GM12878 (cell line): ENCODE results near the gene TMEM18. TPM values are rescaled to one million over a fixed set of nuclear protein-coding genes. Genes with fewer than 3 reads are reported as not detected.

Experiments
- BMI1 ChIP-seq: fragments of 450-650 bp; IDR thresholded peaks from 2 replicates; pipeline ENCODE4 v1.6.1; 2016; ENCODE audit warnings: mild to moderate bottlenecking, moderate library complexity, borderline replicate concordance
- CREB1 ChIP-seq: IDR thresholded peaks from 2 replicates; pipeline ENCODE4 v1.6.1; 2012; ENCODE audit warnings: low read depth, mild to moderate bottlenecking, inconsistent platforms
- DPF2 ChIP-seq: fragments of 450-650 bp; IDR thresholded peaks from 2 replicates; pipeline ENCODE4 v1.6.1; 2017; ENCODE audit warnings: mild to moderate bottlenecking
- ESRRA ChIP-seq: IDR thresholded peaks from 2 replicates; pipeline ENCODE4 v1.6.1; 2012; ENCODE audit warnings: mild to moderate bottlenecking, low read length, improper control_type of control experiment
- FOS ChIP-seq: IDR thresholded peaks from 3 replicates; pipeline ENCODE4 v1.6.1; 2011; ENCODE audit warnings: borderline replicate concordance; ENCODE audit not compliant: insufficient read length; ENCODE audit errors: extremely low read depth
- JUNB ChIP-seq: IDR thresholded peaks from 2 replicates; pipeline ENCODE4 v1.6.1; 2016; ENCODE audit warnings: antibody characterized with exemption, mild to moderate bottlenecking
- KDM1A ChIP-seq: fragments of 200-600 bp; sonication (generic); IDR thresholded peaks from 2 replicates; pipeline ENCODE4 v1.6.1; 2016; ENCODE audit warnings: borderline replicate concordance
- MEF2A ChIP-seq: IDR thresholded peaks from 2 replicates; pipeline ENCODE4 v1.6.1; 2011; ENCODE audit warnings: low read depth, mild to moderate bottlenecking, low read length, moderate library complexity; ENCODE audit not compliant: insufficient read depth
- MTA3 ChIP-seq: IDR thresholded peaks from 2 replicates; pipeline ENCODE4 v1.6.1; 2012; ENCODE audit warnings: low read length, inconsistent platforms, borderline replicate concordance
- NFIC ChIP-seq: IDR thresholded peaks from 2 replicates; pipeline ENCODE4 v1.6.1; 2012; ENCODE audit warnings: low read depth, mild to moderate bottlenecking, inconsistent platforms, low read length, moderate library complexity
- POLR2AphosphoS2 ChIP-seq: IDR thresholded peaks from 2 replicates; pipeline ENCODE4 v1.6.1; 2011; ENCODE audit warnings: low read depth, mild to moderate bottlenecking, low read length, improper control_type of control experiment, moderate library complexity
- RUNX3 ChIP-seq: IDR thresholded peaks from 2 replicates; pipeline ENCODE4 v1.6.1; 2012; ENCODE audit warnings: low read length, inconsistent platforms
- TCF7 ChIP-seq: IDR thresholded peaks from 2 replicates; pipeline ENCODE4 v1.6.1; 2014; ENCODE audit warnings: antibody characterized with exemption, borderline replicate concordance
- YY1 ChIP-seq: IDR thresholded peaks from 2 replicates; pipeline ENCODE4 v1.6.1; 2011; ENCODE audit warnings: low read depth, mild to moderate bottlenecking, low read length
- polyA plus RNA-seq, 11 experiments: library from polyadenylated mRNA; depleted of rRNA in 4 of 11; unstranded in 6 of 11; stranded (reverse) in 5 of 11; fragments of >200 nt; fragmentation: Nextera tagmentation in 4 of 11; fragmentation: Illumina TruSeq in 1 of 11; extraction: Ambion mirVana in 4 of 11; extraction: Trizol in 1 of 11; gene quantifications; 1 replicate in 1 of 11; 2 replicates in 10 of 11; pipeline versions ENCODE4 v1.2.1 to v1.2.3, GENCODE V29; 2011 to 2016; ENCODE audit warnings: inconsistent platforms in 2 of 11, missing spikeins in 2 of 11, low read depth in 1 of 11
- total RNA-seq, 4 experiments: library from RNA; depleted of rRNA in 3 of 4; stranded (reverse); fragments of >200 nt in 3 of 4; fragmentation: Illumina TruSeq in 1 of 4; extraction: Trizol in 1 of 4; gene quantifications; 2 replicates each; pipeline versions ENCODE4 v1.2.1 to v1.2.3, GENCODE V29; 2013 to 2021
- TF ChIP-seq, protein P1 (sequence below): IDR thresholded peaks from 2 replicates; pipeline ENCODE4 v1.6.1; 2012; ENCODE audit warnings: low read depth, low read length, improper control_type of control experiment
- TF ChIP-seq, protein P2 (sequence below): fragments of 450-650 bp; IDR thresholded peaks from 2 replicates; pipeline ENCODE4 v1.6.1; 2016; ENCODE audit warnings: mild to moderate bottlenecking, moderate library complexity, borderline replicate concordance
- TF ChIP-seq, protein P3 (sequence below): IDR thresholded peaks from 2 replicates; pipeline ENCODE4 v1.6.1; 2011; ENCODE audit warnings: borderline replicate concordance, low read depth, mild to moderate bottlenecking, moderate library complexity, mixed read lengths, low read length; ENCODE audit not compliant: insufficient read depth; ENCODE audit errors: extremely low read length
- TF ChIP-seq, protein P4 (sequence below): fragments of 450-650 bp; IDR thresholded peaks from 2 replicates; pipeline ENCODE4 v1.6.1; 2017; ENCODE audit warnings: borderline replicate concordance

Gene TMEM18
- total and polyA plus RNA-seq, 10 of the 15 experiments (the other 5 are each of a cell fraction or from before 2014, with no cell fraction given), result 11.2 to 56.3 (median 26.0) TPM

DNA sequence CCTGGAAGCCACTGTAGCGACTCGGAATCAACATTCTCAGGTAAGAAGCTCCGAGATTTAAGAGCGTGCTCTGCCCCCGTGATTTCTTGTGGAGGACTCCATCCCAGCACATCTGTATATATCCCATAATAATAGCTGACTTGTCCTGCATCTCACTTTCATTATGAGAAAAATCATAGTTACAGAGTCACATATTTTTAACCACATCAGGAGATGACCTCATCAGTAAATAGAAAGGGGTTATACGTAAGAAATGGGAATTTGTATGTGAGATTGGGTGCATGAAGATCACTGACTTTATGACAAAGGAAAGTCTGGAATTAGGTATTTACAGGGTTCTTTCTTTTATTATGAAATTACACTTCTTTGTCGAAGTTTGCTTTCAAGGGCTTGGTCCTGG, 16.4 kb upstream of the TMEM18 start (continued):
- no peak for TF ChIP-seq BMI1
- TF ChIP-seq, protein P1, sequence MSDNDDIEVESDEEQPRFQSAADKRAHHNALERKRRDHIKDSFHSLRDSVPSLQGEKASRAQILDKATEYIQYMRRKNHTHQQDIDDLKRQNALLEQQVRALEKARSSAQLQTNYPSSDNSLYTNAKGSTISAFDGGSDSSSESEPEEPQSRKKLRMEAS, result no peak
- peak; percentile 41; the same call in 1 of the 2 replicates for TF ChIP-seq RUNX3
- TF ChIP-seq POLR2AphosphoS2, result no peak
- TF ChIP-seq FOS, result no peak
- no peak for TF ChIP-seq DPF2
- TF ChIP-seq TCF7, result no peak
- no peak for TF ChIP-seq YY1
- TF ChIP-seq NFIC, result peak; percentile 18; the same call in 1 of the 2 replicates
- no peak for TF ChIP-seq KDM1A
- TF ChIP-seq MTA3, result no peak
- no peak for TF ChIP-seq MEF2A
- TF ChIP-seq, protein P2, sequence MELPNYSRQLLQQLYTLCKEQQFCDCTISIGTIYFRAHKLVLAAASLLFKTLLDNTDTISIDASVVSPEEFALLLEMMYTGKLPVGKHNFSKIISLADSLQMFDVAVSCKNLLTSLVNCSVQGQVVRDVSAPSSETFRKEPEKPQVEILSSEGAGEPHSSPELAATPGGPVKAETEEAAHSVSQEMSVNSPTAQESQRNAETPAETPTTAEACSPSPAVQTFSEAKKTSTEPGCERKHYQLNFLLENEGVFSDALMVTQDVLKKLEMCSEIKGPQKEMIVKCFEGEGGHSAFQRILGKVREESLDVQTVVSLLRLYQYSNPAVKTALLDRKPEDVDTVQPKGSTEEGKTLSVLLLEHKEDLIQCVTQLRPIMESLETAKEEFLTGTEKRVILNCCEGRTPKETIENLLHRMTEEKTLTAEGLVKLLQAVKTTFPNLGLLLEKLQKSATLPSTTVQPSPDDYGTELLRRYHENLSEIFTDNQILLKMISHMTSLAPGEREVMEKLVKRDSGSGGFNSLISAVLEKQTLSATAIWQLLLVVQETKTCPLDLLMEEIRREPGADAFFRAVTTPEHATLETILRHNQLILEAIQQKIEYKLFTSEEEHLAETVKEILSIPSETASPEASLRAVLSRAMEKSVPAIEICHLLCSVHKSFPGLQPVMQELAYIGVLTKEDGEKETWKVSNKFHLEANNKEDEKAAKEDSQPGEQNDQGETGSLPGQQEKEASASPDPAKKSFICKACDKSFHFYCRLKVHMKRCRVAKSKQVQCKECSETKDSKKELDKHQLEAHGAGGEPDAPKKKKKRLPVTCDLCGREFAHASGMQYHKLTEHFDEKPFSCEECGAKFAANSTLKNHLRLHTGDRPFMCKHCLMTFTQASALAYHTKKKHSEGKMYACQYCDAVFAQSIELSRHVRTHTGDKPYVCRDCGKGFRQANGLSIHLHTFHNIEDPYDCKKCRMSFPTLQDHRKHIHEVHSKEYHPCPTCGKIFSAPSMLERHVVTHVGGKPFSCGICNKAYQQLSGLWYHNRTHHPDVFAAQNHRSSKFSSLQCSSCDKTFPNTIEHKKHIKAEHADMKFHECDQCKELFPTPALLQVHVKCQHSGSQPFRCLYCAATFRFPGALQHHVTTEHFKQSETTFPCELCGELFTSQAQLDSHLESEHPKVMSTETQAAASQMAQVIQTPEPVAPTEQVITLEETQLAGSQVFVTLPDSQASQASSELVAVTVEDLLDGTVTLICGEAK, result no peak
- TF ChIP-seq, protein P3, sequence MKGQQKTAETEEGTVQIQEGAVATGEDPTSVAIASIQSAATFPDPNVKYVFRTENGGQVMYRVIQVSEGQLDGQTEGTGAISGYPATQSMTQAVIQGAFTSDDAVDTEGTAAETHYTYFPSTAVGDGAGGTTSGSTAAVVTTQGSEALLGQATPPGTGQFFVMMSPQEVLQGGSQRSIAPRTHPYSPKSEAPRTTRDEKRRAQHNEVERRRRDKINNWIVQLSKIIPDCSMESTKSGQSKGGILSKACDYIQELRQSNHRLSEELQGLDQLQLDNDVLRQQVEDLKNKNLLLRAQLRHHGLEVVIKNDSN, result no peak
- TF ChIP-seq CREB1, result no peak
- TF ChIP-seq JUNB, result peak; percentile 68
- TF ChIP-seq ESRRA, result no peak
- TF ChIP-seq, protein P4, sequence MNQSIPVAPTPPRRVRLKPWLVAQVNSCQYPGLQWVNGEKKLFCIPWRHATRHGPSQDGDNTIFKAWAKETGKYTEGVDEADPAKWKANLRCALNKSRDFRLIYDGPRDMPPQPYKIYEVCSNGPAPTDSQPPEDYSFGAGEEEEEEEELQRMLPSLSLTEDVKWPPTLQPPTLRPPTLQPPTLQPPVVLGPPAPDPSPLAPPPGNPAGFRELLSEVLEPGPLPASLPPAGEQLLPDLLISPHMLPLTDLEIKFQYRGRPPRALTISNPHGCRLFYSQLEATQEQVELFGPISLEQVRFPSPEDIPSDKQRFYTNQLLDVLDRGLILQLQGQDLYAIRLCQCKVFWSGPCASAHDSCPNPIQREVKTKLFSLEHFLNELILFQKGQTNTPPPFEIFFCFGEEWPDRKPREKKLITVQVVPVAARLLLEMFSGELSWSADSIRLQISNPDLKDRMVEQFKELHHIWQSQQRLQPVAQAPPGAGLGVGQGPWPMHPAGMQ, result no peak
- TF ChIP-seq, all 136 proteins: peak for 4
